GM19351 (cell line): ENCODE results near the gene MPP3.
"Not testable (repeated sequence)": the region's sequence is repeated elsewhere in the genome, so short reads cannot be mapped to it uniquely, and the experiment has no call there.

Experiments
- ATAC-seq: cut with Tn5 transposase; IDR thresholded peaks from one replicate; pipeline ENCODE4 v1.9.1; 2021; ENCODE audit warnings: mild to moderate bottlenecking, moderate library complexity; ENCODE audit not compliant: unreplicated experiment

The MPP3 gene

GRCh38 chr17:43812396-43813265 is 20.3 kb downstream of the MPP3 start:
- ATAC-seq, result no peak

- no peak for ATAC-seq
These were observed 22.1 kb downstream of the MPP3 start for GRCh38 chr17:43810823-43811222.

GRCh38 chr17:43810226-43810715 is 22.7 kb downstream of the MPP3 start:
- ATAC-seq, result no peak

- no peak for ATAC-seq
These were observed 23.8 kb downstream of the MPP3 start for GRCh38 chr17:43809121-43809520.

GRCh38 chr17:43808076-43808475 is 24.9 kb downstream of the MPP3 start:
- ATAC-seq, result no peak

- no peak for ATAC-seq
These were observed 27.8 kb downstream of the MPP3 start for GRCh38 chr17:43805117-43805516.

GRCh38 chr17:43803758-43804157 is 29.2 kb downstream of the MPP3 start:
- ATAC-seq, result no peak

GRCh38 chr17:43801844-43802243 is 31.1 kb downstream of the MPP3 start:
- no peak for ATAC-seq

GRCh38 chr17:43800736-43801135 is 32.2 kb downstream of the MPP3 start:
- no peak for ATAC-seq

GRCh38 chr17:43799047-43799446 is 33.9 kb downstream of the MPP3 start:
- no peak for ATAC-seq

GRCh38 chr17:43798024-43798423 is 34.9 kb downstream of the MPP3 start:
- not testable (repeated sequence) for ATAC-seq

GRCh38 chr17:43792668-43793067 is 40.3 kb downstream of the MPP3 start:
- ATAC-seq, result not testable (repeated sequence)

GRCh38 chr17:43791589-43791988 is 41.4 kb downstream of the MPP3 start:
- ATAC-seq, result no peak

- no peak for ATAC-seq
These were observed 42.5 kb downstream of the MPP3 start for GRCh38 chr17:43790311-43790940.

GRCh38 chr17:43789482-43789881 is 43.5 kb downstream of the MPP3 start:
- no peak for ATAC-seq

GRCh38 chr17:43788540-43788939 is 44.4 kb downstream of the MPP3 start:
- no peak for ATAC-seq

GRCh38 chr17:43787728-43788127 is 45.2 kb downstream of the MPP3 start:
- no peak for ATAC-seq

GRCh38 chr17:43784628-43785101 is 48.3 kb downstream of the MPP3 start:
- no peak for ATAC-seq

- no peak for ATAC-seq
These were observed 48.9 kb downstream of the MPP3 start for GRCh38 chr17:43784068-43784467.

- ATAC-seq, result no peak
These were observed 49.8 kb downstream of the MPP3 start for GRCh38 chr17:43782913-43783680.

GRCh38 chr17:43780135-43780534 is 52.8 kb downstream of the MPP3 start, which contains the start of gene CFAP97D1:
Gene CFAP97D1, plus strand, starts transcription at chr17:43780435. Its CDS starts 28 bp downstream, at chr17:43780463.
- no peak for ATAC-seq
